ENCODE results near the gene NAT16. TPM values are rescaled to one million over a fixed set of nuclear protein-coding genes. Genes with fewer than 3 reads are reported as not detected.
A peak's percentile ranks its signal among the peaks of the same experiment; 100 is the strongest.

NAT16 gene
- total and polyA plus RNA-seq, 2 of the 8 experiments (the other 6 are each of a cell fraction or from before 2014, with no cell fraction given) = 0.26 to 0.84 TPM

DNA sequence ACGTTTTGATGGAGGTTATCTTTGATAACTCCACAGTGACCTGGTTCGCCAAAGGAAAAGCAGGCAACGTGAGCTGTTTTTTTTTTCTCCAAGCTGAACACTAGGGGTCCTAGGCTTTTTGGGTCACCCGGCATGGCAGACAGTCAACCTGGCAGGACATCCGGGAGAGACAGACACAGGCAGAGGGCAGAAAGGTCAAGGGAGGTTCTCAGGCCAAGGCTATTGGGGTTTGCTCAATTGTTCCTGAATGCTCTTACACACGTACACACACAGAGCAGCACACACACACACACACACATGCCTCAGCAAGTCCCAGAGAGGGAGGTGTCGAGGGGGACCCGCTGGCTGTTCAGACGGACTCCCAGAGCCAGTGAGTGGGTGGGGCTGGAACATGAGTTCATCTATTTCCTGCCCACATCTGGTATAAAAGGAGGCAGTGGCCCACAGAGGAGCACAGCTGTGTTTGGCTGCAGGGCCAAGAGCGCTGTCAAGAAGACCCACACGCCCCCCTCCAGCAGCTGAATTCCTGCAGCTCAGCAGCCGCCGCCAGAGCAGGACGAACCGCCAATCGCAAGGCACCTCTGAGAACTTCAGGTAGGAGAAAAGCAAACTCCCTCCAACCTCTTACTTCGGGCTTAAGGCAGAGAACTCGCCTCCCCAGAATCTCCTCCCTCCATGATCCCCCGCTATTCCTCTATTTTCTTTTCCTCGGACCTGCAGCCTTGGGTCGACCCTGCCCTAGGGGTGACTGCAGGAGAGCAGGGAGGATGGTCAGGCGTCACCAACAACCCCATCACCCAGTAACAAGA is 53.2 kb downstream of the NAT16 start, which contains the start of gene SERPINE1 (continued):
- 0 out of 2 replicates have a peak, but pooled peaks have one; percentile 31 for TF ChIP-seq TEAD4 (IDR thresholded peaks at IDR 0.05; ENCODE audit: low read depth, low read length)
- peak; percentile 55 for TF ChIP-seq CTBP2 (IDR thresholded peaks at IDR 0.05; ENCODE audit: borderline replicate concordance, insufficient read depth, insufficient read length, low read length)
- peak; percentile 75 for TF ChIP-seq SAP30 (IDR thresholded peaks at IDR 0.05; ENCODE audit: insufficient read depth, insufficient replicate concordance, low read length)

Data from H1 (cell line).